Ureter (tissue), 1 donor: ENCODE results near the gene ATP6V0A1. TPM values are rescaled to one million over a fixed set of nuclear protein-coding genes. Genes with fewer than 3 reads are reported as not detected.
"Not testable (repeated sequence)": the region's sequence is repeated elsewhere in the genome, so short reads cannot be mapped to it uniquely, and the experiment has no call there.

ENCODE experiments used
- DNase-seq: peaks from one replicate; pipeline ENCODE4 v3.0.0-alpha.2; 2020; ENCODE audit warnings: low spot score
- total RNA-seq: library from RNA; stranded (reverse); gene quantifications from one replicate; pipeline ENCODE4 v1.2.4, GENCODE V29; 2023
- donor health status: DM: yes; HTN: yes; CAD: no.

Gene ATP6V0A1
- total RNA-seq, 1 donor from 2014 or later = 67.1 TPM

- no peak for DNase-seq
Observed at GRCh38 chr17:42436391-42436790, 22.3 kb upstream of the ATP6V0A1 start.

- DNase-seq = no peak
Observed at GRCh38 chr17:42438600-42439567, 19.8 kb upstream of the ATP6V0A1 start.

GRCh38 chr17:42441371-42442195, 17.1 kb upstream of the ATP6V0A1 start:
- no peak for DNase-seq

- DNase-seq = no peak
Observed at GRCh38 chr17:42442196-42442565, 16.5 kb upstream of the ATP6V0A1 start.

GRCh38 chr17:42449176-42449575, 9.5 kb upstream of the ATP6V0A1 start:
- DNase-seq = not testable (repeated sequence)

GRCh38 chr17:42449838-42450237, 8.8 kb upstream of the ATP6V0A1 start:
- not testable (repeated sequence) for DNase-seq

GRCh38 chr17:42451270-42451669, 7.4 kb upstream of the ATP6V0A1 start:
- DNase-seq = not testable (repeated sequence)

GRCh38 chr17:42453439-42453838, 5.2 kb upstream of the ATP6V0A1 start:
- DNase-seq = no peak

- not testable (repeated sequence) for DNase-seq
Observed at GRCh38 chr17:42454987-42455386, 3.7 kb upstream of the ATP6V0A1 start.

GRCh38 chr17:42456223-42457106, 2.2 kb upstream of the ATP6V0A1 start:
- no peak for DNase-seq

- DNase-seq = no peak
Observed at GRCh38 chr17:42457107-42457792, 1.4 kb upstream of the ATP6V0A1 start.

GRCh38 chr17:42459256-42459800, 650 bp downstream of the ATP6V0A1 start:
- DNase-seq = peak; percentile 59

- no peak for DNase-seq
Observed at GRCh38 chr17:42459801-42460281, 1.2 kb downstream of the ATP6V0A1 start.

GRCh38 chr17:42460371-42460770, 1.7 kb downstream of the ATP6V0A1 start:
- no peak for DNase-seq

GRCh38 chr17:42463976-42464400, 5.3 kb downstream of the ATP6V0A1 start:
- DNase-seq = no peak

GRCh38 chr17:42467889-42468288, 9.2 kb downstream of the ATP6V0A1 start:
- DNase-seq = no peak

GRCh38 chr17:42472709-42473521, 14.2 kb downstream of the ATP6V0A1 start:
- DNase-seq = no peak

- no peak for DNase-seq
Observed at GRCh38 chr17:42474276-42474675, 15.6 kb downstream of the ATP6V0A1 start.

GRCh38 chr17:42475121-42475520, 16.4 kb downstream of the ATP6V0A1 start:
- DNase-seq = no peak

GRCh38 chr17:42475835-42476234, 17.2 kb downstream of the ATP6V0A1 start:
- no peak for DNase-seq
